ENCODE results near the gene ATP2B3.

GRCh38 chrX:153514259-153514658, 3.2 kb upstream of the ATP2B3 start:
- TF ChIP-seq, protein P1, sequence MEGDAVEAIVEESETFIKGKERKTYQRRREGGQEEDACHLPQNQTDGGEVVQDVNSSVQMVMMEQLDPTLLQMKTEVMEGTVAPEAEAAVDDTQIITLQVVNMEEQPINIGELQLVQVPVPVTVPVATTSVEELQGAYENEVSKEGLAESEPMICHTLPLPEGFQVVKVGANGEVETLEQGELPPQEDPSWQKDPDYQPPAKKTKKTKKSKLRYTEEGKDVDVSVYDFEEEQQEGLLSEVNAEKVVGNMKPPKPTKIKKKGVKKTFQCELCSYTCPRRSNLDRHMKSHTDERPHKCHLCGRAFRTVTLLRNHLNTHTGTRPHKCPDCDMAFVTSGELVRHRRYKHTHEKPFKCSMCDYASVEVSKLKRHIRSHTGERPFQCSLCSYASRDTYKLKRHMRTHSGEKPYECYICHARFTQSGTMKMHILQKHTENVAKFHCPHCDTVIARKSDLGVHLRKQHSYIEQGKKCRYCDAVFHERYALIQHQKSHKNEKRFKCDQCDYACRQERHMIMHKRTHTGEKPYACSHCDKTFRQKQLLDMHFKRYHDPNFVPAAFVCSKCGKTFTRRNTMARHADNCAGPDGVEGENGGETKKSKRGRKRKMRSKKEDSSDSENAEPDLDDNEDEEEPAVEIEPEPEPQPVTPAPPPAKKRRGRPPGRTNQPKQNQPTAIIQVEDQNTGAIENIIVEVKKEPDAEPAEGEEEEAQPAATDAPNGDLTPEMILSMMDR (IDR thresholded peaks at IDR 0.05 in 2 of 3, conservative IDR thresholded peaks at IDR 0.05 in 1 of 3; ENCODE audit: control insufficient read depth in 2 of 3, extremely low read depth in 1 of 3, insufficient read depth in 1 of 3, low read depth in 3 of 3, low read length in 3 of 3), result no peak
- TF ChIP-seq TCF12 (IDR thresholded peaks at IDR 0.05; ENCODE audit: low read depth, low read length) (no peak), EP300 (IDR thresholded peaks at IDR 0.05; ENCODE audit: borderline replicate concordance in 1 of 2, control insufficient read depth in 1 of 2, low read depth in 2 of 2, low read length in 2 of 2) (no peak)

Data from GM12878 (cell line).